ENCODE measurements around the gene DYNLL1.

The DYNLL1 gene

DNA sequence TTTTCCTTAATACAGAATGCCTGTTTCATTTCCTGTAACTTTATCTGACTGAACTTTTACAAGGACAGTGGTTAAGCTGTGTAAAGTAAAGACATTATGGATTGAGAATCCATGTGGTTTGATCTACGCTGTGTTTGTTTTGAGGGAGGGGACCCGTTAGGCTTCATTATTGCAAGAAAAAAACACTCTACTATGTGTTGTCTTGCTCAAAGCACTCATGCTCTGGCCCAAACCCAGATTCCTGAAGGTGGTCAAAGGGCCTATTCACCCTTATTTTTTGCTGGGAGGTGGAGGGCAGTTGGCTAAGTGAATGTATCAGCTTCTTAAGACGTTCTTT is 50.1 kb downstream of the DYNLL1 start:
- no peak overlapping the region for H3K4me3 ChIP-seq (ENCODE audit: low read depth, low read length)
